Measurements from ENCODE around the gene PEX7.

PEX7 gene

DNA sequence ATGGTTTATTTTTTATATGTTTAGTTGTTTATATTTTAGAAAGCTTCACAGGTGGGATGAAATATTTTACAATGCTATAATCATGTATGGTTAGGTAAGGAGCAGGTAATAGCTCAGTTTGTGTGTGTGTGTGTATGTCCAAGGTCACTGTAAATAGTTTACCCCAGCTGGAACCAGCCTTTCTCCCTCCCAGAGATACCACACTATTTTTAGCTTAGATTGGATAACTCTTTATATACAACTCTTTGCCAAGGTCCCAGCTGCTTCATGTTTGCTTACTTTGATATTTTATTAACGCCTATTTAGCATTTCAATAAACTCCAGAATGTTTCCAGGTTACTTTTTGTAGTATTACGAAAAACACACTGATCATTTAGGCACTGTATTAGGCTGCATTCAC lies 1.8 kb upstream of the PEX7 start:
- H3K79me2 ChIP-seq (ENCODE audit: control insufficient read depth, insufficient read depth, low read length): no peaks in the 10 kb centered on the region
- no peak overlapping the region for H4K8ac ChIP-seq (ENCODE audit: low read depth, low read length)
- H3K36me3 ChIP-seq (ENCODE audit: control insufficient read depth, insufficient read depth, low read length): no peaks in the 10 kb centered on the region
- no peak overlapping the region for H2BK5ac ChIP-seq (ENCODE audit: low read length)
- H2BK15ac ChIP-seq (replicated peaks; ENCODE audit: low read depth): no peak overlapping the region
- no peaks in the 10 kb centered on the region for H3K27me3 ChIP-seq (ENCODE audit: insufficient read depth, low read length, poor library complexity)
- H3K4ac ChIP-seq (ENCODE audit: low read depth, low read length): no peak overlapping the region
- no peak for DNase-seq
- H3K18ac ChIP-seq (ENCODE audit: low read length): no peak overlapping the region
- no peak overlapping the region for H2BK120ac ChIP-seq (ENCODE audit: low read depth, low read length)
- H3K4me2 ChIP-seq (ENCODE audit: low read length): no peak overlapping the region
- WGBS (ENCODE audit: extremely low coverage, insufficient coverage, low lambda C conversion rate): no CpG with 5 or more reads among the region's 2 CpGs
- H3K4me3 ChIP-seq (ENCODE audit: low read length): no peak overlapping the region
- no peak overlapping the region for H2AK5ac ChIP-seq (ENCODE audit: low read length)
- no peak overlapping the region for H4K5ac ChIP-seq (ENCODE audit: low read length)
- no peak overlapping the region for H3K23ac ChIP-seq (ENCODE audit: low read length)
- no peak overlapping the region for H3K27ac ChIP-seq (ENCODE audit: low read depth, low read length)
- no peak overlapping the region for H3K9ac ChIP-seq (ENCODE audit: low read length)
- H3K56ac ChIP-seq (ENCODE audit: low read length): no peak overlapping the region
- H3K4me1 ChIP-seq (ENCODE audit: control insufficient read depth, low read depth, low read length): no peaks in the 10 kb centered on the region
- peaks cover 2% of the 10 kb centered on the region for H3K79me1 ChIP-seq (ENCODE audit: low read length)

DNA sequence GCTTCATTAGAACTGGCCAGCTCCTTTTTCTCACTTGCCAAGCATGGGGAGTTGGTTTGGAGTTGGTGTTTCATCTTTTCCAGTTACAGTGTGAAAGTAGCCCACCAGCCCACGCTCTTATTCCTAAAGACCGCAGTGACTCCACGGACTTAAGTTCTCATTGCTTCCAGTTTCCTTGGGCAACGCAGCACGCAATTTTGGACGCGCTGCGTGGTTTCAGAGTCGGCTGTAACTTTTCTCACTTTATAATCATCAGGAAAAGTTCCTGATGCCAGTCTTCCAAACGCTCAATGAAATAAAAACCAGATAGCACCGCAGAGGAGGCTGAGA lies 381 bp upstream of the PEX7 start:
- no peak overlapping the region for H2AK5ac ChIP-seq (ENCODE audit: low read length)
- no peak for DNase-seq
- peak overlapping the region; percentile 49 for H3K9ac ChIP-seq (ENCODE audit: low read length)
- H3K27me3 ChIP-seq (ENCODE audit: insufficient read depth, low read length, poor library complexity): no peaks in the 10 kb centered on the region
- no peak overlapping the region for H2BK5ac ChIP-seq (ENCODE audit: low read length)
- peak overlapping the region; percentile 21 for H3K4ac ChIP-seq (ENCODE audit: low read depth, low read length)
- H3K4me2 ChIP-seq (ENCODE audit: low read length): peak overlapping the region; percentile 27
- H4K8ac ChIP-seq (ENCODE audit: low read depth, low read length): peak overlapping the region; percentile 97
- no peak overlapping the region for H4K5ac ChIP-seq (ENCODE audit: low read length)
- H3K79me1 ChIP-seq (ENCODE audit: low read length): peaks cover 2% of the 10 kb centered on the region
- H2BK120ac ChIP-seq (ENCODE audit: low read depth, low read length): no peak overlapping the region
- no peaks in the 10 kb centered on the region for H3K4me1 ChIP-seq (ENCODE audit: control insufficient read depth, low read depth, low read length)
- H3K27ac ChIP-seq (ENCODE audit: low read depth, low read length): no peak overlapping the region
- peaks cover 1% of the 10 kb centered on the region for H3K36me3 ChIP-seq (ENCODE audit: control insufficient read depth, insufficient read depth, low read length)
- H3K18ac ChIP-seq (ENCODE audit: low read length): peak overlapping the region; percentile 97
- H3K79me2 ChIP-seq (ENCODE audit: control insufficient read depth, insufficient read depth, low read length): no peaks in the 10 kb centered on the region
- WGBS (ENCODE audit: extremely low coverage, insufficient coverage, low lambda C conversion rate): no CpG with 5 or more reads among the region's 11 CpGs
- no peak overlapping the region for H3K23ac ChIP-seq (ENCODE audit: low read length)
- peak overlapping the region; percentile 87 for H3K56ac ChIP-seq (ENCODE audit: low read length)
- peak overlapping the region; percentile 5 for H3K4me3 ChIP-seq (ENCODE audit: low read length)
- H2BK15ac ChIP-seq (replicated peaks; ENCODE audit: low read depth): no peak overlapping the region

DNA sequence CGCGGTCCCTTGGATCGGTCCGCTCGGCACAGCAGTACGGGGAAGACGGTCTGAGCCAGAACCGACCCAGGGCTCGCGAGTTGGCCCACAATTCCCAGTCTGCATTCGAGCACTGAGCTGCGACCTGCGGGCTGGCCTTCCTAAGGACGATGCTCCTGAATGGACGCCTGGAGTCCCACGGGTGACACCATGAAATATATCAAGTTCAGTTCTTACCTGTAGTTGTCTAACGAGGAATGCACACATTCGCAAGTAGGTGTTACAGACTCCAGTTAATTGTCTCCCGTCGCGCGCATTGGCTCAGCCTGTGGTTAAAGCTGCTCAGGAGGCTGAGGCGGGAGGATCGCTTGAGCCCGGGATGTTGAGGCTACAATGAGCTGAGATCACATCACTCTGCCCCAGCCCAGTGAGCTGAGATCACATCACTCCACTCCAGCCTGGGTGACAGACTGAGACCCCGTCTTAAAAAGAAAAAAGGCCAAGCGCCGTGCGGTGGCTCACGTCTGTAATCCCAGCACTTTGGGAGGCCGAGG lies 802 bp downstream of the PEX7 start:
- no peak overlapping the region for H3K18ac ChIP-seq (ENCODE audit: low read length)
- H2BK15ac ChIP-seq (replicated peaks; ENCODE audit: low read depth): no peak overlapping the region
- H3K4me2 ChIP-seq (ENCODE audit: low read length): peak overlapping the region; percentile 78
- H2BK5ac ChIP-seq (ENCODE audit: low read length): no peak overlapping the region
- peak overlapping the region; percentile 63 for H3K4ac ChIP-seq (ENCODE audit: low read depth, low read length)
- no peak overlapping the region for H3K27ac ChIP-seq (ENCODE audit: low read depth, low read length)
- H3K9ac ChIP-seq (ENCODE audit: low read length): peak overlapping the region; percentile 77
- no peak overlapping the region for H2BK120ac ChIP-seq (ENCODE audit: low read depth, low read length)
- WGBS (ENCODE audit: extremely low coverage, insufficient coverage, low lambda C conversion rate): no CpG with 5 or more reads among the region's 31 CpGs
- H3K56ac ChIP-seq (ENCODE audit: low read length): peak overlapping the region; percentile 97
- H3K4me3 ChIP-seq (ENCODE audit: low read length): peak overlapping the region; percentile 34
- H3K79me1 ChIP-seq (ENCODE audit: low read length): peaks cover 2% of the 10 kb centered on the region
- H3K23ac ChIP-seq (ENCODE audit: low read length): peak overlapping the region; percentile 34
- H2AK5ac ChIP-seq (ENCODE audit: low read length): peak overlapping the region; percentile 77
- no peak overlapping the region for H4K8ac ChIP-seq (ENCODE audit: low read depth, low read length)
- peak overlapping the region; percentile 62 for H4K5ac ChIP-seq (ENCODE audit: low read length)
- H3K36me3 ChIP-seq (ENCODE audit: control insufficient read depth, insufficient read depth, low read length): peaks cover 1% of the 10 kb centered on the region
- no peaks in the 10 kb centered on the region for H3K79me2 ChIP-seq (ENCODE audit: control insufficient read depth, insufficient read depth, low read length)
- no peaks in the 10 kb centered on the region for H3K27me3 ChIP-seq (ENCODE audit: insufficient read depth, low read length, poor library complexity)
- DNase-seq: no peak
- H3K4me1 ChIP-seq (ENCODE audit: control insufficient read depth, low read depth, low read length): no peaks in the 10 kb centered on the region

DNA sequence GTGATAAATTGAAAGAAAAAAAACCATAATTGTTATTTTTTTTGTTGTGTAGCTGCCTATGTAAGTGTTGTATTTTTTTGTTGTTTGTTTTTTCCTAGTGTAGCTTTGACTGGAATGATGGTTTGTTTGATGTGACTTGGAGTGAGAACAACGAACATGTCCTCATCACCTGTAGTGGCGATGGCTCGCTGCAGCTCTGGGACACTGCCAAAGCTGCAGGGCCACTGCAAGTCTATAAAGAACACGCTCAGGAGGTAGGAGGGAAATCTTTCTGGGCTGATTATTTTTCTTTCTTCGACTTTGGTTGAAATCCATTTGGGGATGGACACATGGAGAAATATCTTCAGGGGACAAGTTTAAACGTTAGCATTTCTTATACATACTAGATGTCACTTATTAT lies 3.8 kb downstream of the PEX7 start:
- Histone ChIP-seq H3K27ac (ENCODE audit: low read depth, low read length) (no peak overlapping the region), H3K4me1 (ENCODE audit: control insufficient read depth, low read depth, low read length) (no peaks in the 10 kb centered on the region), H3K4me2 (ENCODE audit: low read length) (no peak overlapping the region), H3K23ac (ENCODE audit: low read length) (no peak overlapping the region), H2AK5ac (ENCODE audit: low read length) (no peak overlapping the region), H3K9ac (ENCODE audit: low read length) (no peak overlapping the region), H2BK120ac (ENCODE audit: low read depth, low read length) (no peak overlapping the region), H2BK5ac (ENCODE audit: low read length) (no peak overlapping the region), H3K36me3 (ENCODE audit: control insufficient read depth, insufficient read depth, low read length) (peaks cover 1% of the 10 kb centered on the region), H3K27me3 (ENCODE audit: insufficient read depth, low read length, poor library complexity) (no peaks in the 10 kb centered on the region), H3K79me2 (ENCODE audit: control insufficient read depth, insufficient read depth, low read length) (no peaks in the 10 kb centered on the region), H3K56ac (ENCODE audit: low read length) (no peak overlapping the region), H2BK15ac (replicated peaks; ENCODE audit: low read depth) (no peak overlapping the region), H3K79me1 (ENCODE audit: low read length) (peaks cover 2% of the 10 kb centered on the region), H3K4ac (ENCODE audit: low read depth, low read length) (no peak overlapping the region), H3K4me3 (ENCODE audit: low read length) (no peak overlapping the region), H3K18ac (ENCODE audit: low read length) (no peak overlapping the region), H4K8ac (ENCODE audit: low read depth, low read length) (no peak overlapping the region), H4K5ac (ENCODE audit: low read length) (no peak overlapping the region)
- WGBS (ENCODE audit: extremely low coverage, insufficient coverage, low lambda C conversion rate): no CpG with 5 or more reads among the region's 6 CpGs
- DNase-seq: no peak

DNA sequence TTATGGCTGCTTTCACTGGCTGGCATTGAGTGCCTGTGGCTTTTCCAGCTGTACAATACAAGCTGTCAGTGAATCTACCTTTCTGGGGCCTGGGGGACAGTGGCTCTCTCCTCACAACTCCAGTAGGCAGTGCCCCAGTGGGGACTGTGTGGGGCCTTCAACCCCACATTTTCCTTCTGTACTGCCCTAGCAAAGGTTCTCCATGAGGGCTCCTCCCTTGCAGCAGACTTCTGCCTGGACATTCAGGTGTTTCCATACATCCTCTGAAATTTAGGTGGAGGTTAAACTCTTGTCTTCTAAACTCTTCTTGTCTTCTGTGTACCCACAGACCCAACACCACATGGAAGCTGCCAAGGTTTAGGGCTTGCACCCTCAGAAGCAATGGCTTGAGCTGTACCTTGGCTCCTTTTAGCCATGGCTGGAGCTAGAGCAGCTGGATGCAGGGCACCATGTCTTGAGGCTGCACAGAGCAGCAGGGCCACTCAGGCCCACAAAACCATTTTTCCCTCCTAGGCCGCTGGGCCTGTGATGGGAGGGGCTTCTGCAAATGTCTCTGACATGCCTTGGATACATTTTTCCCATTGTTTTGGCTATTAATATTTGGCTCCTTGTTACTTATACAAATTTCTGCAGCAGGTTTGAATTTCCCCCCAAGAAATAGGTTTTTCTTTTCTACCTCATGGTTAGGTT lies 9.6 kb downstream of the PEX7 start:
- no peak overlapping the region for H2BK120ac ChIP-seq (ENCODE audit: low read depth, low read length)
- H3K27ac ChIP-seq (ENCODE audit: low read depth, low read length): no peak overlapping the region
- H3K9ac ChIP-seq (ENCODE audit: low read length): no peak overlapping the region
- H3K4me2 ChIP-seq (ENCODE audit: low read length): no peak overlapping the region
- H3K79me2 ChIP-seq (ENCODE audit: control insufficient read depth, insufficient read depth, low read length): no peaks in the 10 kb centered on the region
- H4K5ac ChIP-seq (ENCODE audit: low read length): no peak overlapping the region
- H3K27me3 ChIP-seq (ENCODE audit: insufficient read depth, low read length, poor library complexity): no peaks in the 10 kb centered on the region
- H3K79me1 ChIP-seq (ENCODE audit: low read length): no peaks in the 10 kb centered on the region
- H2AK5ac ChIP-seq (ENCODE audit: low read length): no peak overlapping the region
- H3K18ac ChIP-seq (ENCODE audit: low read length): no peak overlapping the region
- H3K56ac ChIP-seq (ENCODE audit: low read length): no peak overlapping the region
- H3K4me1 ChIP-seq (ENCODE audit: control insufficient read depth, low read depth, low read length): no peaks in the 10 kb centered on the region
- no peak overlapping the region for H3K4ac ChIP-seq (ENCODE audit: low read depth, low read length)
- DNase-seq: no peak
- no peak overlapping the region for H3K23ac ChIP-seq (ENCODE audit: low read length)
- no peak overlapping the region for H4K8ac ChIP-seq (ENCODE audit: low read depth, low read length)
- H3K36me3 ChIP-seq (ENCODE audit: control insufficient read depth, insufficient read depth, low read length): no peaks in the 10 kb centered on the region
- no peak overlapping the region for H2BK5ac ChIP-seq (ENCODE audit: low read length)
- no peak overlapping the region for H2BK15ac ChIP-seq (replicated peaks; ENCODE audit: low read depth)
- WGBS (ENCODE audit: extremely low coverage, insufficient coverage, low lambda C conversion rate): no CpG with 5 or more reads among the region's 1 CpG
- no peak overlapping the region for H3K4me3 ChIP-seq (ENCODE audit: low read length)

Data from mesendoderm (in vitro differentiated cells).